Measurements from ENCODE around the gene RPS27L.
"Not testable (repeated sequence)": the region's sequence is repeated elsewhere in the genome, so short reads cannot be mapped to it uniquely, and the experiment has no call there.

The RPS27L gene

GRCh38 chr15:63098901-63099300 is 58.4 kb downstream of the RPS27L start:
- DNase-seq (ENCODE audit: low read depth): not testable (repeated sequence)
